Peyer's patch (tissue), 4 donors: Measurements from ENCODE around the gene MKNK2. TPM values are rescaled to one million over a fixed set of nuclear protein-coding genes. Genes with fewer than 3 reads are reported as not detected.

ENCODE experiments used
- DNase-seq, 3 donors: peaks; one replicate each; pipeline ENCODE4 v3.0.0-alpha.2; 2017 to 2019
- H3K27ac ChIP-seq, 4 donors: fragments of 200-600 bp; sonication (generic); one replicate each; pipeline ENCODE4 v1.5.1; 2016 to 2019
- H3K27me3 ChIP-seq, 2 donors: fragments of 200-600 bp; sonication (generic); one replicate each; pipeline ENCODE4 v1.5.1; 2019
- H3K36me3 ChIP-seq, 3 donors: fragments of 200-600 bp; sonication (generic); one replicate each; pipeline ENCODE4 v1.5.1; 2016 to 2019
- H3K4me1 ChIP-seq, 4 donors: fragments of 200-600 bp; sonication (generic); one replicate each; pipeline ENCODE4 v1.5.1; 2016 to 2019
- H3K4me3 ChIP-seq, 4 donors: fragments of 200-600 bp; sonication (generic); 1 replicate in 3 of 4; 2 replicates in 1 of 4; pipeline ENCODE4 v1.5.1; 2016 to 2019; ENCODE audit warnings: mild to moderate bottlenecking in 1 of 4
- H3K9me3 ChIP-seq, 4 donors: fragments of 200-600 bp; sonication (generic); one replicate each; pipeline ENCODE4 v1.5.1; 2016 to 2019; ENCODE audit warnings: mild to moderate bottlenecking in 1 of 4
- CTCF ChIP-seq, 6 experiments: fragments of 450-650 bp in 4 of 6; fragments of 200-600 bp in 2 of 6; sonication (generic) in 1 of 6; IDR thresholded peaks; one replicate each; pipeline ENCODE4 v1.5.1; 2017 to 2019; ENCODE audit warnings: antibody characterized with exemption in 6 of 6, mild to moderate bottlenecking in 3 of 6, moderate library complexity in 1 of 6
- POLR2A ChIP-seq, 2 donors: fragments of 450-650 bp; IDR thresholded peaks; one replicate each; pipeline ENCODE4 v1.5.1; 2017; ENCODE audit warnings: antibody characterized with exemption in 2 of 2, mild to moderate bottlenecking in 2 of 2, moderate library complexity in 2 of 2
- total RNA-seq, 4 donors: library from RNA; depleted of rRNA; stranded (reverse); fragments of >200 nt; gene quantifications; one replicate each; pipeline ENCODE4 v1.1.0, GENCODE V29; 2016

The MKNK2 gene
- total RNA-seq, 4 donors from 2014 or later, result 119 to 253 (median 192) TPM

- Histone ChIP-seq H3K36me3 (peaks cover 0 to 81% (median 0%) of the 10 kb centered on the region in 3 donors), H3K4me3 (peak overlapping the region in 3 of 4 donors; percentile 29 to 42 (median 36)), H3K27ac (peak overlapping the region; percentile 85 to 91 (median 88)), H3K27me3 (no peaks in the 10 kb centered on the region), H3K9me3 (no peaks in the 10 kb centered on the region), H3K4me1 (peaks cover 9 to 74% (median 52%) of the 10 kb centered on the region in 4 donors)
- DNase-seq, result peak in 2 of 3 donors; percentile 68 to 70
- no peak for TF ChIP-seq CTCF (IDR thresholded peaks at IDR 0.05)
- TF ChIP-seq POLR2A (IDR thresholded peaks at IDR 0.05), result no peak
These were observed 8.4 kb downstream of the MKNK2 start for GRCh38 chr19:2042485-2043250.

- H3K36me3 ChIP-seq, result peaks cover 0 to 81% (median 0%) of the 10 kb centered on the region in 3 donors
- no peaks in the 10 kb centered on the region for H3K27me3 ChIP-seq
- peaks cover 9 to 66% (median 44%) of the 10 kb centered on the region in 4 donors for H3K4me1 ChIP-seq
- DNase-seq, result peak; percentile 98 to 100 (median 99)
- TF ChIP-seq CTCF (IDR thresholded peaks at IDR 0.05), result no peak
- no peak for TF ChIP-seq POLR2A (IDR thresholded peaks at IDR 0.05)
- peak overlapping the region; percentile 20 to 42 (median 36) for H3K4me3 ChIP-seq
- H3K27ac ChIP-seq, result peak overlapping the region; percentile 85 to 91 (median 88)
- H3K9me3 ChIP-seq, result no peaks in the 10 kb centered on the region
These were observed 9.2 kb downstream of the MKNK2 start for GRCh38 chr19:2041683-2042484.

GRCh38 chr19:2041433-2041682, 9.7 kb downstream of the MKNK2 start:
- Histone ChIP-seq H3K27ac (peak overlapping the region; percentile 85 to 91 (median 88)), H3K36me3 (peaks cover 0 to 77% (median 0%) of the 10 kb centered on the region in 3 donors), H3K9me3 (no peaks in the 10 kb centered on the region), H3K4me1 (peaks cover 8 to 61% (median 42%) of the 10 kb centered on the region in 4 donors), H3K4me3 (peak overlapping the region; percentile 20 to 42 (median 36)), H3K27me3 (no peaks in the 10 kb centered on the region)
- no peak for TF ChIP-seq POLR2A (IDR thresholded peaks at IDR 0.05)
- no peak for TF ChIP-seq CTCF (IDR thresholded peaks at IDR 0.05)
- DNase-seq, result no peak

- peaks cover 0 to 2% (median 1%) of the 10 kb centered on the region in 4 donors for H3K9me3 ChIP-seq
- H3K4me3 ChIP-seq, result peak overlapping the region in 2 of 4 donors; percentile 34 to 39
- peaks cover 0 to 72% (median 0%) of the 10 kb centered on the region in 3 donors for H3K36me3 ChIP-seq
- DNase-seq, result no peak
- peaks cover 6 to 56% (median 39%) of the 10 kb centered on the region in 4 donors for H3K4me1 ChIP-seq
- H3K27ac ChIP-seq, result peak overlapping the region; percentile 85 to 91 (median 88)
- no peak for TF ChIP-seq CTCF (IDR thresholded peaks at IDR 0.05)
- no peak for TF ChIP-seq POLR2A (IDR thresholded peaks at IDR 0.05)
- H3K27me3 ChIP-seq, result no peaks in the 10 kb centered on the region
These were observed 10.2 kb downstream of the MKNK2 start for GRCh38 chr19:2040647-2041432.

- H3K4me1 ChIP-seq, result peaks cover 6 to 48% (median 33%) of the 10 kb centered on the region in 4 donors
- H3K27me3 ChIP-seq, result no peaks in the 10 kb centered on the region
- no peak for TF ChIP-seq POLR2A (IDR thresholded peaks at IDR 0.05)
- TF ChIP-seq CTCF (IDR thresholded peaks at IDR 0.05), result no peak
- H3K9me3 ChIP-seq, result peaks cover 0 to 8% (median 3%) of the 10 kb centered on the region in 4 donors
- peaks cover 0 to 64% (median 0%) of the 10 kb centered on the region in 3 donors for H3K36me3 ChIP-seq
- no peak overlapping the region for H3K4me3 ChIP-seq
- H3K27ac ChIP-seq, result peak overlapping the region in 3 of 4 donors; percentile 22 to 91 (median 28)
- peak in 1 of 3 donors; percentile 51 for DNase-seq
These were observed 10.9 kb downstream of the MKNK2 start for GRCh38 chr19:2039959-2040646.
